OCI-LY7 (cell line): ENCODE results near the gene GDE1. TPM values are rescaled to one million over a fixed set of nuclear protein-coding genes. Genes with fewer than 3 reads are reported as not detected.

Source experiments
- BruUV-seq: library from RNA; stranded (reverse); fragments of 400-500 nt; replicated peaks from 2 replicates; lab custom pipeline; 2021; lab: Mats Ljungman, UMichigan
- CTCF ChIA-PET: fragments of 300-600 bp; sonication (Branson Sonifier 250); formaldehyde crosslinking; loops from one replicate; lab custom pipeline; 2022; ENCODE audit warnings: antibody characterized with exemption; ENCODE audit not compliant: unreplicated experiment; lab: Charles Lee
- POLR2A ChIA-PET: fragments of 300-600 bp; sonication (Branson Sonifier 250); formaldehyde crosslinking; loops from one replicate; lab custom pipeline; 2022; ENCODE audit warnings: antibody characterized with exemption; lab: Charles Lee
- DNase-seq: peaks from one replicate; pipeline ENCODE4 v3.0.0-alpha.2; 2015; ENCODE audit warnings: low spot score
- H2AFZ ChIP-seq: fragments of 200-600 bp; sonication (generic), shearing (Covaris generic); 2 replicates; pipeline ENCODE4 v1.6.1; 2014; ENCODE audit warnings: mild to moderate bottlenecking, antibody characterized with exemption, low read length, moderate library complexity
- H3K27ac ChIP-seq: fragments of 200-600 bp; sonication (generic); 2 replicates; pipeline ENCODE4 v1.5.1; 2014; ENCODE audit warnings: mixed run types, low read depth, mild to moderate bottlenecking, moderate library complexity, low read length, inconsistent platforms; ENCODE audit not compliant: poor library complexity, severe bottlenecking
- H3K36me3 ChIP-seq: fragments of 200-600 bp; sonication (generic); 2 replicates; pipeline ENCODE4 v1.6.1; 2014; ENCODE audit warnings: mild to moderate bottlenecking, antibody characterized with exemption, low read length, moderate library complexity, mixed read lengths; ENCODE audit not compliant: insufficient read depth
- H3K4me1 ChIP-seq: fragments of 200-600 bp; sonication (generic); 2 replicates; pipeline ENCODE4 v1.5.1; 2014; ENCODE audit warnings: mild to moderate bottlenecking, low read length; ENCODE audit not compliant: insufficient read depth, poor library complexity, severe bottlenecking
- H3K4me2 ChIP-seq: fragments of 200-600 bp; sonication (generic); 2 replicates; pipeline ENCODE4 v1.6.1; 2014; ENCODE audit warnings: mild to moderate bottlenecking, low read length
- H3K4me3 ChIP-seq: fragments of 200-600 bp; sonication (generic); 2 replicates; pipeline ENCODE4 v1.5.1; 2014; ENCODE audit warnings: mild to moderate bottlenecking, low read depth, low read length; ENCODE audit not compliant: poor library complexity, severe bottlenecking
- H3K79me2 ChIP-seq: fragments of 200-600 bp; sonication (generic); 2 replicates; pipeline ENCODE4 v1.6.1; 2016; ENCODE audit warnings: low read depth, mild to moderate bottlenecking, low read length, moderate library complexity, mixed read lengths; ENCODE audit not compliant: insufficient read depth
- H3K9me2 ChIP-seq: fragments of 200-600 bp; sonication (generic); 2 replicates; pipeline ENCODE4 v1.6.1; 2016; ENCODE audit warnings: mild to moderate bottlenecking, low read length, mixed read lengths; ENCODE audit not compliant: insufficient read depth
- H3K9me3 ChIP-seq: fragments of 200-600 bp; sonication (generic); 2 replicates; pipeline ENCODE4 v1.6.1; 2014; ENCODE audit warnings: mild to moderate bottlenecking, mixed run types, low read length, mixed read lengths
- H4K20me1 ChIP-seq: fragments of 200-600 bp; sonication (generic); 2 replicates; pipeline ENCODE4 v1.6.1; 2014; ENCODE audit warnings: mild to moderate bottlenecking, antibody characterized with exemption, low read length, moderate library complexity, mixed read lengths; ENCODE audit not compliant: insufficient read depth
- CTCF ChIP-seq: fragments of 200-600 bp; sonication (generic); conservative IDR thresholded peaks from 2 replicates; pipeline ENCODE4 v1.5.1; 2014; ENCODE audit warnings: mild to moderate bottlenecking, antibody characterized with exemption, low read length, moderate library complexity, mixed read lengths
- EZH2phosphoT487 ChIP-seq: fragments of 200-600 bp; sonication (generic); IDR thresholded peaks from 2 replicates; pipeline ENCODE4 v1.6.1; 2018; ENCODE audit warnings: low read depth, borderline replicate concordance, mild to moderate bottlenecking, mixed run types, antibody characterized with exemption, low read length, moderate library complexity, mixed read lengths
- intact Hi-C: fragments of 100-400 bp; cut with micrococcal nuclease; formaldehyde crosslinking; loops from one replicate; pipeline ENCODE4 v1.10.0; 2022; ENCODE audit not compliant: unreplicated experiment
- total RNA-seq, 2 experiments: library from RNA; depleted of rRNA in 1 of 2; stranded (reverse); fragments of >200 nt in 1 of 2; shearing (Covaris generic) in 1 of 2; gene quantifications; 2 replicates each; pipeline ENCODE4 v1.2.3, GENCODE V29; 2014 to 2022

GDE1 gene
- total RNA-seq, 2 experiments from 2014 or later: 23.4 to 30.8 TPM

GRCh38 chr16:19463468-19464315 lies 58.2 kb downstream of the GDE1 start:
- ChIA-PET CTCF (no interaction called here), POLR2A (no interaction called here)
- H3K36me3 ChIP-seq: no peaks in the 10 kb centered on the region
- H4K20me1 ChIP-seq: no peaks in the 10 kb centered on the region
- H3K27ac ChIP-seq: no peak overlapping the region
- DNase-seq: no peak
- intact Hi-C loops: no loop called here
- H3K4me2 ChIP-seq: no peak overlapping the region
- H3K4me1 ChIP-seq: no peaks in the 10 kb centered on the region
- no peak for TF ChIP-seq CTCF
- TF ChIP-seq EZH2phosphoT487: no peak
- H3K9me2 ChIP-seq: no peaks in the 10 kb centered on the region
- BruUV-seq: no TSS peak
- H3K9me3 ChIP-seq: no peaks in the 10 kb centered on the region
- H3K79me2 ChIP-seq: no peaks in the 10 kb centered on the region
- H3K4me3 ChIP-seq: no peak overlapping the region
- H2AFZ ChIP-seq: no peak overlapping the region

- POLR2A ChIA-PET: no interaction called here
- CTCF ChIA-PET: no interaction called here
- no peak overlapping the region for H2AFZ ChIP-seq
Measured at GRCh38 chr16:19460397-19460796, 61.5 kb downstream of the GDE1 start.

More at GRCh38 chr16:19460397-19460796, 61.5 kb downstream of the GDE1 start:
- H3K79me2 ChIP-seq: no peaks in the 10 kb centered on the region
- H3K4me3 ChIP-seq: no peak overlapping the region
- intact Hi-C loops: no loop called here
- no peaks in the 10 kb centered on the region for H3K9me3 ChIP-seq
- no peak overlapping the region for H3K4me2 ChIP-seq
- H3K27ac ChIP-seq: no peak overlapping the region
- BruUV-seq: no TSS peak
- no peaks in the 10 kb centered on the region for H4K20me1 ChIP-seq
- no peak for DNase-seq
- TF ChIP-seq EZH2phosphoT487 (no peak), CTCF (no peak)
- H3K9me2 ChIP-seq: no peaks in the 10 kb centered on the region
- no peaks in the 10 kb centered on the region for H3K36me3 ChIP-seq
- H3K4me1 ChIP-seq: no peaks in the 10 kb centered on the region
